ENCODE results near the gene SERPINE1. TPM values are rescaled to one million over a fixed set of nuclear protein-coding genes. Genes with fewer than 3 reads are reported as not detected.

Gene SERPINE1
- total RNA-seq, 1 experiment from 2014 or later: 12.8 TPM

DNA sequence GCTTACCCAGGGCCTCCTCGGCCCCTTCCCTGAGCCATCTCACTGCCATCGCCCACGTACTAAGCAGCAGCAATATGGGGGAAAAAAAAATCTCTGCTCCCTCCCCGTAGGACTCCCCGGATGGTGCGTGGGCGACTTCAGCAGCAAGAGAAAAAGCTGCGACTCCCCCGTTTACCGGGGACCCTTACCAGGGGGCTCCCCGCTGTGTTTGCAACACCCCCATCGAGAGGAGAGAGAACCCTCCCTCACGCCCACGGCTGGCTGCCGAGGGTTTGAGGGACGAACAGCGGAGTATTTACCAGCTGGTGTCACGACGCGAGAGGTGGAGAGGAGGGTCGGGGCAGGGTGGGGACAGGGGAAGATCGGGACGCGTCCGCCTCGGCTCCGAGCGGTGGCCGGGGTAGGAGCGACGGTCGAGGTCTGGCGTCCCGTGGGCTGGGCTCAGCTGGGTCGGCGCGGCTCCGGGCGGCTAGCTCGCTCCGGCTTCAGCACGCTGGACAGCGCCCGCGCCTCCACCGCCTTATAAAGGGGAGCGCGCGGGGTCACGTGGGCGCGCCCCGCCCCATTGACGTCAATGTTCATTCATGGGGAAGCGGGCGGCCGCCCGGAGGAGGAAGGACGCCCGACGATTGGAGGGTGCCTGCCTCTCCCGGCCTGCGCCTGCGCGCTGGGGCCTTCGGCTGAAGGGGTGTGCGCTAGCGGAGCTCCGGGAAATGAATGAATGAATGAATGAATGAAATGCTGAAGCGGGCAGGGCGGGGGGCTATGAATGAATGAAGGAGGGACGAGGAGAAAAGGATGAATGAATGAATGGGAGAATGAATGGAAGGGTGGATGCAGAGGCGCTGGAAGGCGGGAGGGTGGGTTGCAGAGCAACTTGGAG, 38.4 kb downstream of the SERPINE1 start, which contains the start of gene VGF:
Gene VGF, minus strand, starts transcription at position 495 of the 883 bp plus-strand sequence. CDS start 726 bp downstream, outside the sequence.
- peak; percentile 65 for ATAC-seq
- no peak for TF ChIP-seq CBX3 (IDR thresholded peaks at IDR 0.05; ENCODE audit: low read depth)
- TF ChIP-seq, protein P1, sequence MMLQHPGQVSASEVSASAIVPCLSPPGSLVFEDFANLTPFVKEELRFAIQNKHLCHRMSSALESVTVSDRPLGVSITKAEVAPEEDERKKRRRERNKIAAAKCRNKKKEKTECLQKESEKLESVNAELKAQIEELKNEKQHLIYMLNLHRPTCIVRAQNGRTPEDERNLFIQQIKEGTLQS (IDR thresholded peaks at IDR 0.05): no peak
- no peak for TF ChIP-seq EZH2phosphoT487 (IDR thresholded peaks at IDR 0.05; ENCODE audit: borderline replicate concordance)
- no peak for TF ChIP-seq EGR1 (IDR thresholded peaks at IDR 0.05; ENCODE audit: low read depth)
- peak; percentile 24 for TF ChIP-seq POLR2A (IDR thresholded peaks at IDR 0.05; ENCODE audit: borderline replicate concordance, extremely low read depth, insufficient read depth, insufficient read length)
- no peak for TF ChIP-seq CEBPB (IDR thresholded peaks at IDR 0.05; ENCODE audit: low read depth)
- peak; percentile 70 for TF ChIP-seq YY1 (IDR thresholded peaks at IDR 0.05; ENCODE audit: extremely low read depth, insufficient replicate concordance, low read depth, low read length)
- TF ChIP-seq ZNF274 (IDR thresholded peaks at IDR 0.05; ENCODE audit: low read depth, low read length): no peak
- TF ChIP-seq TCF7L2 (IDR thresholded peaks at IDR 0.05; ENCODE audit: borderline replicate concordance, extremely low read depth, insufficient read depth, insufficient read length): peak; percentile 47
- no peak for TF ChIP-seq ELF1 (IDR thresholded peaks at IDR 0.05; ENCODE audit: borderline replicate concordance, low read depth)
- no peak for TF ChIP-seq EZH2 (IDR thresholded peaks at IDR 0.05)
- TF ChIP-seq ZFX (IDR thresholded peaks at IDR 0.05): no peak
- TF ChIP-seq SRF (IDR thresholded peaks at IDR 0.05; ENCODE audit: low read depth): no peak
- peak; percentile 77 for TF ChIP-seq POLR2AphosphoS5 (IDR thresholded peaks at IDR 0.05; ENCODE audit: low read depth, low read length)
- TF ChIP-seq, protein P2, sequence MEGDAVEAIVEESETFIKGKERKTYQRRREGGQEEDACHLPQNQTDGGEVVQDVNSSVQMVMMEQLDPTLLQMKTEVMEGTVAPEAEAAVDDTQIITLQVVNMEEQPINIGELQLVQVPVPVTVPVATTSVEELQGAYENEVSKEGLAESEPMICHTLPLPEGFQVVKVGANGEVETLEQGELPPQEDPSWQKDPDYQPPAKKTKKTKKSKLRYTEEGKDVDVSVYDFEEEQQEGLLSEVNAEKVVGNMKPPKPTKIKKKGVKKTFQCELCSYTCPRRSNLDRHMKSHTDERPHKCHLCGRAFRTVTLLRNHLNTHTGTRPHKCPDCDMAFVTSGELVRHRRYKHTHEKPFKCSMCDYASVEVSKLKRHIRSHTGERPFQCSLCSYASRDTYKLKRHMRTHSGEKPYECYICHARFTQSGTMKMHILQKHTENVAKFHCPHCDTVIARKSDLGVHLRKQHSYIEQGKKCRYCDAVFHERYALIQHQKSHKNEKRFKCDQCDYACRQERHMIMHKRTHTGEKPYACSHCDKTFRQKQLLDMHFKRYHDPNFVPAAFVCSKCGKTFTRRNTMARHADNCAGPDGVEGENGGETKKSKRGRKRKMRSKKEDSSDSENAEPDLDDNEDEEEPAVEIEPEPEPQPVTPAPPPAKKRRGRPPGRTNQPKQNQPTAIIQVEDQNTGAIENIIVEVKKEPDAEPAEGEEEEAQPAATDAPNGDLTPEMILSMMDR (IDR thresholded peaks at IDR 0.05 in 2 of 3, conservative IDR thresholded peaks at IDR 0.05 in 1 of 3; ENCODE audit: borderline replicate concordance in 1 of 3, insufficient read depth in 1 of 3, low read depth in 2 of 3, low read length in 2 of 3): no peak
- TF ChIP-seq, protein P3, sequence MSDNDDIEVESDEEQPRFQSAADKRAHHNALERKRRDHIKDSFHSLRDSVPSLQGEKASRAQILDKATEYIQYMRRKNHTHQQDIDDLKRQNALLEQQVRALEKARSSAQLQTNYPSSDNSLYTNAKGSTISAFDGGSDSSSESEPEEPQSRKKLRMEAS (IDR thresholded peaks at IDR 0.05): no peak
- TF ChIP-seq RAD21 (IDR thresholded peaks at IDR 0.05; ENCODE audit: low read depth): no peak
- TF ChIP-seq SIN3A (IDR thresholded peaks at IDR 0.05; ENCODE audit: low read depth): no peak
- TF ChIP-seq JUND (IDR thresholded peaks at IDR 0.05): no peak
- no peak for TF ChIP-seq FOSL1 (IDR thresholded peaks at IDR 0.05; ENCODE audit: low read depth)
- TF ChIP-seq SP1 (IDR thresholded peaks at IDR 0.05; ENCODE audit: low read depth): no peak
- TF ChIP-seq, protein P4, sequence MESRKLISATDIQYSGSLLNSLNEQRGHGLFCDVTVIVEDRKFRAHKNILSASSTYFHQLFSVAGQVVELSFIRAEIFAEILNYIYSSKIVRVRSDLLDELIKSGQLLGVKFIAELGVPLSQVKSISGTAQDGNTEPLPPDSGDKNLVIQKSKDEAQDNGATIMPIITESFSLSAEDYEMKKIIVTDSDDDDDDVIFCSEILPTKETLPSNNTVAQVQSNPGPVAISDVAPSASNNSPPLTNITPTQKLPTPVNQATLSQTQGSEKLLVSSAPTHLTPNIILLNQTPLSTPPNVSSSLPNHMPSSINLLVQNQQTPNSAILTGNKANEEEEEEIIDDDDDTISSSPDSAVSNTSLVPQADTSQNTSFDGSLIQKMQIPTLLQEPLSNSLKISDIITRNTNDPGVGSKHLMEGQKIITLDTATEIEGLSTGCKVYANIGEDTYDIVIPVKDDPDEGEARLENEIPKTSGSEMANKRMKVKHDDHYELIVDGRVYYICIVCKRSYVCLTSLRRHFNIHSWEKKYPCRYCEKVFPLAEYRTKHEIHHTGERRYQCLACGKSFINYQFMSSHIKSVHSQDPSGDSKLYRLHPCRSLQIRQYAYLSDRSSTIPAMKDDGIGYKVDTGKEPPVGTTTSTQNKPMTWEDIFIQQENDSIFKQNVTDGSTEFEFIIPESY (IDR thresholded peaks at IDR 0.05; ENCODE audit: extremely low read depth, insufficient replicate concordance, low read length): no peak
- CTCF ChIA-PET: interaction anchor here (0.7 to 3.0 kb wide), 6 partner anchors 8 to 199 kb away, joined by 3 to 16 read pairs (median 4); no protein-coding TSS in a partner anchor
- Histone ChIP-seq H3K9me3 (ENCODE audit: control insufficient read depth in 1 of 2, insufficient read depth in 1 of 2, low read depth in 1 of 2, low read length in 2 of 2) (no peaks in the 10 kb centered on the region), H3K9me2 (ENCODE audit: insufficient read depth) (no peaks in the 10 kb centered on the region), H3K9ac (ENCODE audit: low read length) (peak within 1 kb of the TSS; percentile 78), H2AFZ (ENCODE audit: low read depth, low read length, poor library complexity, severe bottlenecking) (no peak within 1 kb of the TSS), H4K20me1 (ENCODE audit: insufficient read depth) (no peaks in the 10 kb centered on the region), H3K79me2 (ENCODE audit: insufficient read depth, low read length) (peaks cover 8% of the 10 kb centered on the region; the same call in 1 of the 2 replicates), H3K4me3 (replicated peaks in 1 of 2; ENCODE audit: low read depth in 1 of 2, low read length in 2 of 2) (peak within 1 kb of the TSS; percentile 73 to 78), H3K36me3 (ENCODE audit: control insufficient read depth in 1 of 2, insufficient read depth in 2 of 2, low read length in 2 of 2) (no peaks in the 10 kb centered on the region), H3K4me1 (ENCODE audit: control insufficient read depth in 1 of 2, insufficient read depth in 2 of 2, low read length in 2 of 2) (peaks cover 59 to 97% of the 10 kb centered on the region in 2 experiments), H3K27me3 (ENCODE audit: insufficient read depth, low read length) (no peaks in the 10 kb centered on the region), H3K27ac (ENCODE audit: low read depth, low read length) (peak within 1 kb of the TSS; percentile 97; the same call in 1 of the 2 replicates), H3K4me2 (ENCODE audit: low read length) (peak within 1 kb of the TSS; percentile 80)
- peak; percentile 83 for DNase-seq (ENCODE audit: low read depth, low spot score)
- intact Hi-C loops (cut with micrococcal nuclease): no loop called here
- BruUV-seq (replicated peaks): TSS peak; percentile 50
- POLR2A ChIA-PET: interaction anchor here (0.7 to 2.5 kb wide), 12 partner anchors 9 to 290 kb away, joined by 3 to 23 read pairs (median 7); partner anchors contain the start of genes PLOD3, SERPINE1, SRRT and ZNHIT1
- RAD21 ChIA-PET (ENCODE audit: low non-redundant PET in 1 of 2, low total read pairs in 2 of 2, uncharacterized antibody in 2 of 2, unreplicated experiment in 2 of 2): interaction anchor here (0.5 to 1.2 kb wide), 4 partner anchors 9 to 21 kb away, joined by 3 to 5 read pairs (median 3); no protein-coding TSS in a partner anchor
